HEK293T (cell line): ENCODE measurements around the gene ALKAL2.

ENCODE experiments used
- FOXA1 ChIP-seq: fragments of 450-650 bp; IDR thresholded peaks from 2 replicates; pipeline ENCODE4 v1.6.1; 2016; ENCODE audit warnings: mild to moderate bottlenecking
- L3MBTL2 ChIP-seq: fragments of 450-650 bp; conservative IDR thresholded peaks from 2 replicates; pipeline ENCODE4 v1.6.1; 2016; ENCODE audit warnings: mild to moderate bottlenecking
- SUZ12 ChIP-seq: fragments of 450-650 bp; IDR thresholded peaks from 2 replicates; pipeline ENCODE4 v1.6.1; 2016; ENCODE audit warnings: mild to moderate bottlenecking
- TARDBP ChIP-seq: fragments of 450-650 bp; IDR thresholded peaks from 2 replicates; pipeline ENCODE4 v1.6.1; 2016

- TF ChIP-seq TARDBP (no peak), SUZ12 (no peak), FOXA1 (no peak), L3MBTL2 (no peak)
Observed at GRCh38 chr2:279956-280649, 7.8 kb downstream of the ALKAL2 start.
